SK-N-MC (cell line): ENCODE data around the gene CYP3A4.
"Not testable (repeated sequence)": the region's sequence is repeated elsewhere in the genome, so short reads cannot be mapped to it uniquely, and the experiment has no call there.

Experiments
- DNase-seq: peaks from one replicate; pipeline ENCODE4 v3.0.0-alpha.2; 2011; ENCODE audit warnings: low read depth, low spot score
- H3K27ac ChIP-seq: fragments of 200-600 bp; sonication (generic); 2 replicates; pipeline ENCODE4 v1.5.1; 2016; ENCODE audit warnings: mixed run types
- H3K36me3 ChIP-seq: fragments of 200-600 bp; sonication (generic); 2 replicates; pipeline ENCODE4 v1.6.1; 2017; ENCODE audit warnings: antibody characterized with exemption, low read length, mixed read lengths; ENCODE audit not compliant: insufficient read depth
- H3K4me3 ChIP-seq: fragments of 200-600 bp; sonication (generic); 2 replicates; pipeline ENCODE4 v1.5.1; 2016
- H3K9ac ChIP-seq: fragments of 200-600 bp; sonication (generic); 2 replicates; pipeline ENCODE4 v1.8.0; 2017; ENCODE audit warnings: mixed run types, mixed read lengths; ENCODE audit not compliant: insufficient read length
- H3K9me3 ChIP-seq: fragments of 200-600 bp; sonication (generic); 2 replicates; pipeline ENCODE4 v1.6.1; 2017; ENCODE audit warnings: low read depth, mild to moderate bottlenecking, antibody characterized with exemption, low read length, moderate library complexity, mixed read lengths
- EZH2 ChIP-seq: fragments of 200-600 bp; sonication (generic); IDR thresholded peaks from one replicate; pipeline ENCODE4 v1.6.1; 2017; ENCODE audit warnings: antibody characterized with exemption
- FOXP2 ChIP-seq: optimal IDR thresholded peaks from 2 replicates; pipeline ENCODE3; 2011; ENCODE audit warnings: mild to moderate bottlenecking, moderate library complexity; ENCODE audit not compliant: insufficient read depth; ENCODE audit errors: extremely low read length, control extremely low read depth
- POLR2AphosphoS5 ChIP-seq: IDR thresholded peaks from 2 replicates; pipeline ENCODE4 v1.6.1; 2012; ENCODE audit warnings: mild to moderate bottlenecking, low read depth, low read length, borderline replicate concordance

CYP3A4 gene

DNA sequence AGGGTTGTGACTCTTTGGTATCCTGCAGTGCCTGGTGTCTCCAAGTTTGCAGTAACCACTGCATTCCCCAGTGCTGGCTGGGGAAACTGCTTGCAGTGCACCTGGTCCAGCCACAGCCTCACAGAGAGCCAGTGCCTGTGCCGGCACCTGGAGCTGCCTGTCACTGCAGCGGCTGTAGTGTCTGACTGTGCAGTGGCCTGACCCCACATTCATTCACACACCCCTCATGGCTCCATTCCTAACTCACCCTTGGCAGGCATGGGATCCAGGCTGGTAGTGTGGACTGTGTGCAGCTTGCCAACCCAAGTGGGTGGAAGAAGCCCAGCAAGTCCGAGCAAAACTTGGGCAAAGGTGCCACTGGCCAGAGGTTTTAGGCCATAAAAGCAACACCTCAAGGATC, 40.1 kb upstream of the CYP3A4 start:
- no peak for DNase-seq
- TF ChIP-seq EZH2 (no peak), FOXP2 (no peak), POLR2AphosphoS5 (no peak)
- H3K27ac ChIP-seq, result no peak overlapping the region

DNA sequence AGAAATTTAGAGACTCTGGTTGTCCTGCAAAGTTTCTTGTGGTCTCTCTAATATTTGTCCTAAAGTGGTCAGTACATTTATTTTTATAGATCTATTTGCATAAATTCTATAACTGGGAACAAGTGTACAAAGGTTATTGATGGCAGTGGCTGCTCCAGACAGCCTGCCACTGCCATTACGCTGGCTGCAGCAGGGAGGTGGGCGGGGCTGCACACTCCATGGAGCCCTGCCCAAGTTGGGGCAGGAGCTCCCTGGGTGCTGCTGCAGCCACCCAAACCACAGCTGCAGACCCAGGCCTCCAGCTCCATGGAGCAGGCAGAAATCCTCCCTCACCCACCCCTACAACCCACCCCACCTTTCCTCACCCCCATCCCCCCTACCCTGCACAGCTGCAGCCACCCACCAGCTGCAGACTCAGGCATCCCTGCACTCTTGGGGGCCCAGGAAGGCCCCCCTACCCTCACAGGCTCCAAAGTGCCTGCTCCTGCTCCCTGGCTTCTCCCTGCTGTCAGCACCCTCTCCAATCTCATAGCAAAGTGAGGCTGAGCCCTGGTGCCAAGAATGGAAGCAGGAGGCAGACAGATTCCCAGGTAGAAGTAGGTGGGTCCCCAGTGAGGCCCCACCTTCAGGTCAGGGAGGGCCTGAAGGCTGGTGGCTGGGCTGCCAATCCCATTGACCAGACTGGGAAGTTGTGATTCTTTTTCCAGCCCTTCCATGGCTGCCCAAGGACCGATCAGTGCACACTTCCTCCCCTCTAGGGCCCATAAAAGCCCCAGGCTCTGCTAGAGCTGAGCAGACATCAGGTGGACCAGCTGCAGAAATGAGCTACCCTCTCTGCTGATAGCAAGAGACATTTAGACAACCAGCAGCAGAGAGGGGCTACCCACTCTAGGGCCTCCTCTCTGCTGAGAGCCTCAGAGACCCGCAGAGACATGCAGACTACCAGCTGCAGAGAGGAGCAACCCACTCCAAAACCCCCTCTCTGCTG, 39.0 kb upstream of the CYP3A4 start:
- no peak overlapping the region for H3K4me3 ChIP-seq
- no peak overlapping the region for H3K27ac ChIP-seq
- H3K36me3 ChIP-seq, result no peaks in the 10 kb centered on the region
- DNase-seq, result no peak
- no peak overlapping the region for H3K9ac ChIP-seq
- TF ChIP-seq FOXP2, result no peak
- no peak for TF ChIP-seq POLR2AphosphoS5
- no peak for TF ChIP-seq EZH2
- H3K9me3 ChIP-seq, result no peaks in the 10 kb centered on the region

More for the DNA sequence above, 40.1 kb upstream of the CYP3A4 start:
- Histone ChIP-seq H3K36me3 (no peaks in the 10 kb centered on the region), H3K9me3 (no peaks in the 10 kb centered on the region), H3K4me3 (no peak overlapping the region), H3K9ac (no peak overlapping the region)

DNA sequence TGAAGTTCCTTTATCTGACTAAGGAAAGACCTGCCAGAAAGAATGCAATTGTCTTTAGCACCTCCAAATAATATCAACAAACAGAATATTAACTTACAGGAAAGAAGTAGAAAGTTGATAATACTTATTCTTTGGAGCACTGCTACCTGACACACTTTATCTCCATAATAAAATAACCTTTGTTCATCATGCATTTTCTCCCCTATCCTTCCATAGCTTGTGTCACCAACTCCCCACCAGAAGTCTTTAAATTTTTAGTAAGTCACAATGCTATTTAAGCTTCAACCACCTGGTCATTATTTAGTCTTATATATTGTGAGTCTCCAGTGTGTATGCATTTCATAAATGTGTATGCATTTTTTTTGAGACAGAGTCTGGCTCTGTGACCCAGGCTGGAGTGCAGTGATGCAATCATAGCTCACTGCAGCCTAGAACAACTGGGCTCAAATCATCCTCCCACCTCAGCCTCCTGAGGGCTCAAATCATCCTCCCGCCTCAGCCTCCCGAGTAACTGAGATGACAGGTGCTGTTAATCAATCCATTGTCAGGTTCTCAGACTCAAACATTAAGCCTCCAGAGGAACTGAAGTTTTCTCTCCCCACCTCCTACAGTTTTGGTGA, 36.5 kb upstream of the CYP3A4 start:
- no peak for DNase-seq
- H3K36me3 ChIP-seq, result no peaks in the 10 kb centered on the region
- TF ChIP-seq POLR2AphosphoS5 (no peak), EZH2 (no peak), FOXP2 (no peak)

DNA sequence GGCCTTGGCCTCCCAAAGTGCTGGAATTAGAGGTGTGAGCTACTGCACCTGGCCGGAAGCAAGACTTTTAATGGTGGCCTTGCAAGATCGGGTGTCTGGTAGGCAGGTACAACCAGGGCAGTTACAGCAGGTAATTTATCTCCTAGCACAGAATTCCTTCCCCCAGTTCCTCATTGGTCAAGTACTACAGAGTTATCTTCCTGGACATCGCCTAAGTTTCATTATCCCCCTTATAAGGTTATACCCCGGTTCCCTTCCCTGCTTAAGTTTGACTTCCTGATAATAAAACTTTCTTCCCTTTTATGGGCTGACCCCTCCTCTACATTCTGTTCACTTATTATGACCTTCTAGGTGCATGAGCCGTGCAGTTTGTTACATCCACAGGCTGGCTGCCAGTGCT, 24.8 kb upstream of the CYP3A4 start:
- Histone ChIP-seq H3K27ac (no peak overlapping the region), H3K36me3 (no peaks in the 10 kb centered on the region), H3K4me3 (no peak overlapping the region), H3K9me3 (peaks cover 6% of the 10 kb centered on the region; the same call in 1 of the 2 replicates), H3K9ac (no peak overlapping the region)
- TF ChIP-seq FOXP2, result no peak
- TF ChIP-seq EZH2, result no peak
- DNase-seq, result no peak

More for the DNA sequence above, 36.5 kb upstream of the CYP3A4 start:
- Histone ChIP-seq H3K4me3 (no peak overlapping the region), H3K9ac (no peak overlapping the region), H3K27ac (no peak overlapping the region), H3K9me3 (no peaks in the 10 kb centered on the region)

DNA sequence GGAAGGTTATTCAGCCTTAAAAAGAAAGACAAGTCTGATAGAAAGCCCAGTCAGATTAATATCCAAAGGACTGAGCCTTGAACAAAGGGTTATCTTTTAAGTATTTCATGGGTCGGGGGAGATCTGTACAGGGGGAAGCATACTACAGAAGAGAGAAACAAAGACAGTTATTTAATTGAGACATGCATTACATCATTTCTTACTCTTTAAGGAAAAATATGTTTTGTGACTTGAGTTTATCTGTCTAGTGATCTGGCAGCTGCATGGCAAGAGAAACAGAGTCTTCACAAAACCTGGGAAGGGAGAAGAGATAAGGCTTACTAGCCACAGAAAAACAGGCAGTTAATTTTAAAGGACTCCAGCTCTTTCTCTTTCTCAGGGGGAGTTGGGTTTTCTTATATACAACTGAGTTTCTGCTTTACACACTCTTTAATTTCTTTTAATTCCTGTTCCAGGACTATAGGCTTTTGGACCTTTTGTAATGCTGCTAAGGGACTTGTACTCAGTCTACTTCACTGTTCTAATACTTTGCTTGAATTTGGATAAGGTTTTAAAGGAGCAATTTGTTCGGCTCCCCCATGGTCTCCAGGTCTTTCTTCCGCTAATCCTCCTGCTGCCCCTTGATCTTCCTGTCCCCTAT, 23.0 kb upstream of the CYP3A4 start:
- TF ChIP-seq EZH2 (no peak), POLR2AphosphoS5 (no peak), FOXP2 (no peak)
- H3K36me3 ChIP-seq, result no peaks in the 10 kb centered on the region

DNA sequence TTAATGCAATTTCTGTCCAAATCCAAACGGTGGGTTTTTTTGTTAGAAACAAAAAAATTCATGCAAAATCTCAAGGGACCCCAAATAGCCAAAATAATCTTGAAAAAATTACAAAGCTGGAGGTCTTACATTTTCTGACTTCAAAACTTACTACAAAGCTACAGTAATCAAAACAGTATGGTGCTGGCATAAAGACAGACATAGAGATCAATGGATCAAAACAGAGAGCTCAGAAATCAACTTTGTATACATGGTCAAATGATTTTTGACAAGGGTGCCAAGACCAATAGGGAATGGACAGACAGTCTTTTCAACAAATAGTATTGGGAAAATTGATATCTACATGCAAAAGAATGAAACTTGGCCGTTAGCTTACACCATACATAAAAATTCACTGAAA, 21.7 kb upstream of the CYP3A4 start:
- H3K4me3 ChIP-seq, result no peak overlapping the region
- TF ChIP-seq EZH2 (no peak), FOXP2 (no peak), POLR2AphosphoS5 (no peak)

More for the DNA sequence above, 23.0 kb upstream of the CYP3A4 start:
- no peak overlapping the region for H3K27ac ChIP-seq
- no peak for DNase-seq
- H3K9me3 ChIP-seq, result peaks cover 6% of the 10 kb centered on the region; the same call in 1 of the 2 replicates
- H3K4me3 ChIP-seq, result no peak overlapping the region
- no peak overlapping the region for H3K9ac ChIP-seq

DNA sequence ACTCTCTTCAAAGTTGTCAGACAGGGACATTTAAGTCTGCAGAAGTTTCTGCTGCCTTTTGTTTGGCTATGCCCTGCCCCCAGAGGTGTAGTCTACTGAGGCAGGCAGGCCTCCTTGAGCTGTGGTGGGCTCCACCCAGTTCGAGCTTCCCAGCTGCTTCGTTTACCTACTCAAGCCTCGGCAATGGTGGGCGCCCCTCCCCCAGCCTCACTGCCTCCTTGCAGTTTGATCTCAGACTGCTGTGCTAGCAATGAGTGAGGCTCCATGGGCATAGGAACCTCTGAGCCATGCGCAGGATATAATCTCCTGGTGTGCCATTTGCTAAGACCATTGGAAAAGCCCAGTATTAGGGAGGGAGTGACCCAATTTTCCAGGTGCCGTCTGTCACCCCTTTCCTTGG, 19.1 kb upstream of the CYP3A4 start:
- H3K4me3 ChIP-seq, H3K27ac ChIP-seq, H3K9me3 ChIP-seq, H3K9ac ChIP-seq, H3K36me3 ChIP-seq, DNase-seq: not testable (repeated sequence)

More for the DNA sequence above, 21.7 kb upstream of the CYP3A4 start:
- no peak for DNase-seq
- peaks cover 6% of the 10 kb centered on the region; the same call in 1 of the 2 replicates for H3K9me3 ChIP-seq
- H3K9ac ChIP-seq, result no peak overlapping the region
- no peaks in the 10 kb centered on the region for H3K36me3 ChIP-seq
- no peak overlapping the region for H3K27ac ChIP-seq

DNA sequence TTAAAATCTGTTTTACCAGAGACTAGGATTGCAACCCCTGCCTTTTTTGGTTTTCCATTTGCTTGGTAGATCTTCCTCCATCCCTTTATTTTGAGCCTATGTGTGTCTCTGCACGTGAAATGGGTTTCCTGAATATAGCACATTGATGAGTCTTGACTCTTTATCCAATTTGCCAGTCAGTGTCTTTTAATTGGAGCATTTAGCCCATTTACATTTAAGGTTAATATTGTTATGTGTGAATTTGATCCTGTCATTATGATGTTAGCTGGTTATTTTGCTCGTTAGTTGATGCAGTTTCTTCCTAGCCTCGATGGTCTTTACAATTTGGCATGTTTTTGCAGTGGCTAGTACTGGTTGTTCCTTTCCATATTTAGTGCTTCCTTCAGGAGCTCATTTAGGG, 17.4 kb upstream of the CYP3A4 start:
- not testable (repeated sequence) for DNase-seq, H3K4me3 ChIP-seq, H3K27ac ChIP-seq, H3K9ac ChIP-seq, H3K36me3 ChIP-seq, H3K9me3 ChIP-seq
